ENCODE results near the gene TRIM59.
A peak's percentile ranks its signal among the peaks of the same experiment; 100 is the strongest.

The TRIM59 gene

DNA sequence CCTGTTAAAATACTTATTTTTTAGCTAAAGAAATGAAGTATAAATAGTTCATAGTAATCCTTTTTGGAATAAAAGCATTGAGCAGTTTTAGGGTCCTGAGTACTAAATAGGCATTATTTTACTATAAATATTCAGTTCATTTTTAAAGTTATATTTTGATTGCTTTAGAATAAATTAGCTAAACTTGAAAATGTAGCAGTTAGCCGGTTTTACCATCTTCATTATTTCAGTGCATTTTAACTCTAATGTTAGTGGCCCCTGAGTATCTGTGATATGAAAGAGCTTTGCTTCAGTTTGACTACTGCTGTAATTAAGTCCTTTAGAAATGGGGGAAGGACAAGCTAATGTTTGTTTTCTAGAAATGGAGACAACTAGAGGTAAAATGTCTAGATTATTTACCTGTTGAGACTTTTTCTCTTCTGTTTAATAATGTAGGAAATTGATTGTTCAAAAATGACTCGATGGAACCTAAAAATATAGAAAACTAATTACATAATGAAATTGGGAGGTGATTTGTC lies 46.5 kb downstream of the TRIM59 start:
- Histone ChIP-seq H3K4me2 (ENCODE audit: low read length, poor library complexity, severe bottlenecking) (no peak overlapping the region), H3K27me3 (ENCODE audit: control insufficient read depth in 1 of 2, insufficient read depth in 1 of 2, low read length in 2 of 2) (no peaks in the 10 kb centered on the region), H2BK5ac (ENCODE audit: low read depth, low read length, poor library complexity, severe bottlenecking) (no peak overlapping the region), H3K4me1 (ENCODE audit: control insufficient read depth, insufficient read depth, low read depth, low read length) (no peaks in the 10 kb centered on the region), H2BK12ac (ENCODE audit: low read length in 2 of 2) (no peak overlapping the region), H3K27ac (ENCODE audit: low read length, poor library complexity, severe bottlenecking) (no peak overlapping the region), H2BK15ac (ENCODE audit: low read depth, poor library complexity, severe bottlenecking) (no peak overlapping the region), H4K8ac (ENCODE audit: low read length) (no peak overlapping the region), H2AK5ac (ENCODE audit: low read length, severe bottlenecking) (no peak overlapping the region), H2AFZ (ENCODE audit: low read depth, low read length) (no peak overlapping the region), H3K4ac (ENCODE audit: low read depth in 1 of 2, low read length in 2 of 2) (no peak overlapping the region), H3K4me3 (ENCODE audit: insufficient read depth in 1 of 2, low read depth in 1 of 2, low read length in 2 of 2) (peak overlapping the region in 1 of 2 experiments; percentile 91), H2BK120ac (ENCODE audit: low read depth, low read length) (no peak overlapping the region), H3K23ac (ENCODE audit: low read length in 2 of 2) (no peak overlapping the region), H4K91ac (ENCODE audit: low read length) (no peak overlapping the region), H3K9ac (ENCODE audit: low read length) (peak overlapping the region; percentile 96), H3K18ac (ENCODE audit: low read depth in 1 of 2, low read length in 2 of 2) (no peak overlapping the region), H3K36me3 (ENCODE audit: control insufficient read depth in 1 of 2, insufficient read depth in 2 of 2, low read depth in 1 of 2, low read length in 2 of 2) (peaks cover under 1 to 3% of the 10 kb centered on the region in 2 experiments), H3K79me1 (replicated peaks; ENCODE audit: low read length, poor library complexity, severe bottlenecking) (peaks cover 2% of the 10 kb centered on the region), H3K14ac (ENCODE audit: low read length in 2 of 2) (no peak overlapping the region), H3K9me3 (ENCODE audit: control insufficient read depth, low read length) (no peaks in the 10 kb centered on the region)
- no CpG with 5 or more reads among the region's 2 CpGs for WGBS
- DNase-seq: peak; percentile 35

DNA sequence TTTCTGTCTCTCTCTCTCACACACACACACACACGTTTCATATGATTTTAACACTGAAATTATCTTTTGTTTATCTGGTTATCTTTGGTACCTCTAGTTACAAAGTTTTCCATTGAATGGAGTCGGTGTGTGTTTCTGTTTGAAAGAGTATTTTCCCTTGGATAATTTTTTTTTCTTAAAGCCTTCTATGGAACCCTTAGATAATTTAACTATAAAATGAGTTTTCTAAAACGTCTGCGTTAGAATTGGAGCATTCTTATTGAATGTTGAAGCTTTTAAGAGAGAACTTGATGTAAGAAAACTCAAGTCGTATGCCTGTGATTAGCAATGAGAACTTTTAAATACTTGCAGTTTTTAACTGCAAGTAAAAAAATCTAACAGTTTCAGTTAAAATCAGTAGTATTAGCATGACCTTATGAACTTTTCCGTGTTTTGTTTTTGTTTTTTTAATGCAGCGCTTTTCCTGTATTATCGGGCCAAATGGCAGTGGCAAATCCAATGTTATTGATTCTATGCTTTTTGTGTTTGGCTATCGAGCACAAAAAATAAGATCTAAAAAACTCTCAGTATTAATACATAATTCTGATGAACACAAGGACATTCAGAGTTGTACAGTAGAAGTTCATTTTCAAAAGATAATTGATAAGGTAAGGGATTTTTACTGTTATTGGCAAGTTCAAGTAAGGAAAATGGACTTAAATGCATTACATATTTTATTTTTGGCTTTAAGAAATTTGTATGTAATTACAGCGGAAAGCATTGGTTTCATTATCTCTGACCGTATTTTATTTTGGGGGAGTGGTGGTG lies 47.2 kb downstream of the TRIM59 start:
- H2AFZ ChIP-seq (ENCODE audit: low read depth, low read length): no peak overlapping the region
- no peak overlapping the region for H2AK5ac ChIP-seq (ENCODE audit: low read length, severe bottlenecking)
- no peak overlapping the region for H2BK120ac ChIP-seq (ENCODE audit: low read depth, low read length)
- no peak overlapping the region for H3K14ac ChIP-seq (ENCODE audit: low read length in 2 of 2)
- no peak overlapping the region for H3K27ac ChIP-seq (ENCODE audit: low read length, poor library complexity, severe bottlenecking)
- no peak for DNase-seq
- no peak overlapping the region for H3K18ac ChIP-seq (ENCODE audit: low read depth in 1 of 2, low read length in 2 of 2)
- peak overlapping the region; percentile 96 for H3K9ac ChIP-seq (ENCODE audit: low read length)
- H3K4me3 ChIP-seq (ENCODE audit: insufficient read depth in 1 of 2, low read depth in 1 of 2, low read length in 2 of 2): peak overlapping the region in 1 of 2 experiments; percentile 91
- no peak overlapping the region for H2BK15ac ChIP-seq (ENCODE audit: low read depth, poor library complexity, severe bottlenecking)
- H3K9me3 ChIP-seq (ENCODE audit: control insufficient read depth, low read length): no peaks in the 10 kb centered on the region
- H3K79me1 ChIP-seq (replicated peaks; ENCODE audit: low read length, poor library complexity, severe bottlenecking): peaks cover 3% of the 10 kb centered on the region
- H3K36me3 ChIP-seq (ENCODE audit: control insufficient read depth in 1 of 2, insufficient read depth in 2 of 2, low read depth in 1 of 2, low read length in 2 of 2): peaks cover 0 to 3% of the 10 kb centered on the region in 2 experiments
- no peaks in the 10 kb centered on the region for H3K27me3 ChIP-seq (ENCODE audit: control insufficient read depth in 1 of 2, insufficient read depth in 1 of 2, low read length in 2 of 2)
- no peak overlapping the region for H3K23ac ChIP-seq (ENCODE audit: low read length in 2 of 2)
- H3K4ac ChIP-seq (ENCODE audit: low read depth in 1 of 2, low read length in 2 of 2): no peak overlapping the region
- no peak overlapping the region for H2BK5ac ChIP-seq (ENCODE audit: low read depth, low read length, poor library complexity, severe bottlenecking)
- no peak overlapping the region for H2BK12ac ChIP-seq (ENCODE audit: low read length in 2 of 2)
- 18% methylated on average over 3 of the region's 11 CpGs for WGBS
- no peak overlapping the region for H4K91ac ChIP-seq (ENCODE audit: low read length)
- no peak overlapping the region for H4K8ac ChIP-seq (ENCODE audit: low read length)
- peaks cover 1% of the 10 kb centered on the region for H3K4me1 ChIP-seq (ENCODE audit: control insufficient read depth, insufficient read depth, low read depth, low read length)
- peak overlapping the region; percentile 57 for H3K4me2 ChIP-seq (ENCODE audit: low read length, poor library complexity, severe bottlenecking)

GRCh38 chr3:160401291-160402095 lies 48.1 kb downstream of the TRIM59 start:
- H3K23ac ChIP-seq (ENCODE audit: low read length in 2 of 2): no peak overlapping the region

More at GRCh38 chr3:160401291-160402095, 48.1 kb downstream of the TRIM59 start:
- WGBS: 0% methylated on average over 9 of the region's 16 CpGs
- Histone ChIP-seq H3K4me1 (ENCODE audit: control insufficient read depth, insufficient read depth, low read depth, low read length) (peaks cover 1% of the 10 kb centered on the region), H2AFZ (ENCODE audit: low read depth, low read length) (no peak overlapping the region), H2BK15ac (ENCODE audit: low read depth, poor library complexity, severe bottlenecking) (no peak overlapping the region), H3K27ac (ENCODE audit: low read length, poor library complexity, severe bottlenecking) (peak overlapping the region; percentile 43), H2BK5ac (ENCODE audit: low read depth, low read length, poor library complexity, severe bottlenecking) (no peak overlapping the region), H3K4ac (ENCODE audit: low read depth in 1 of 2, low read length in 2 of 2) (peak overlapping the region in 1 of 2 experiments; percentile 97), H2AK5ac (ENCODE audit: low read length, severe bottlenecking) (no peak overlapping the region), H4K91ac (ENCODE audit: low read length) (no peak overlapping the region), H4K8ac (ENCODE audit: low read length) (no peak overlapping the region), H3K9me3 (ENCODE audit: control insufficient read depth, low read length) (no peaks in the 10 kb centered on the region), H3K9ac (ENCODE audit: low read length) (peak overlapping the region; percentile 96), H3K4me3 (ENCODE audit: insufficient read depth in 1 of 2, low read depth in 1 of 2, low read length in 2 of 2) (peak overlapping the region in 1 of 2 experiments; percentile 91), H3K4me2 (ENCODE audit: low read length, poor library complexity, severe bottlenecking) (peak overlapping the region; percentile 68), H3K36me3 (ENCODE audit: control insufficient read depth in 1 of 2, insufficient read depth in 2 of 2, low read depth in 1 of 2, low read length in 2 of 2) (peaks cover 0 to 3% of the 10 kb centered on the region in 2 experiments), H3K79me1 (replicated peaks; ENCODE audit: low read length, poor library complexity, severe bottlenecking) (peaks cover 3% of the 10 kb centered on the region), H3K14ac (ENCODE audit: low read length in 2 of 2) (no peak overlapping the region), H3K18ac (ENCODE audit: low read depth in 1 of 2, low read length in 2 of 2) (no peak overlapping the region), H3K27me3 (ENCODE audit: control insufficient read depth in 1 of 2, insufficient read depth in 1 of 2, low read length in 2 of 2) (no peaks in the 10 kb centered on the region), H2BK12ac (ENCODE audit: low read length in 2 of 2) (no peak overlapping the region), H2BK120ac (ENCODE audit: low read depth, low read length) (no peak overlapping the region)
- peak; percentile 82 for DNase-seq
